GM23338 (cell line): ENCODE measurements around the gene WDR62. TPM values are rescaled to one million over a fixed set of nuclear protein-coding genes. Genes with fewer than 3 reads are reported as not detected.

Source experiments
- ATAC-seq: fragments of 200-7000 bp; cut with Tn5 transposase; 3 replicates; pipeline ENCODE4 v1.9.1; 2020
- DNase-seq: peaks from one replicate; pipeline ENCODE4 v3.0.0-alpha.2; 2015; ENCODE audit warnings: low spot score
- H2AFZ ChIP-seq: fragments of 200-600 bp; sonication (generic); 2 replicates; pipeline ENCODE4 v1.8.0; 2016; ENCODE audit warnings: antibody characterized with exemption, mild to moderate bottlenecking, moderate library complexity
- H3F3A ChIP-seq: fragments of 200-600 bp; sonication (generic); replicated peaks from 2 replicates; pipeline ENCODE4 v1.8.0; 2017; ENCODE audit warnings: antibody characterized with exemption, mixed run types, low read depth
- H3K27ac ChIP-seq: fragments of 200-600 bp; sonication (generic); 2 replicates; pipeline ENCODE4 v1.6.1; 2016; ENCODE audit warnings: low read depth
- H3K27me3 ChIP-seq: fragments of 200-600 bp; sonication (generic); 2 replicates; pipeline ENCODE4 v1.8.0; 2016; ENCODE audit warnings: mild to moderate bottlenecking, mixed run types, moderate library complexity; ENCODE audit not compliant: insufficient read depth
- H3K36me3 ChIP-seq: fragments of 200-600 bp; sonication (generic); 2 replicates; pipeline ENCODE4 v1.8.0; 2016; ENCODE audit warnings: mild to moderate bottlenecking; ENCODE audit not compliant: insufficient read depth
- H3K4me1 ChIP-seq: fragments of 200-600 bp; sonication (generic); 2 replicates; pipeline ENCODE4 v1.8.0; 2016; ENCODE audit warnings: mild to moderate bottlenecking, moderate library complexity; ENCODE audit not compliant: insufficient read depth
- H3K4me2 ChIP-seq: fragments of 200-600 bp; sonication (generic); 2 replicates; pipeline ENCODE4 v1.7.1; 2017; ENCODE audit warnings: mixed run types
- H3K4me3 ChIP-seq: fragments of 200-600 bp; sonication (generic); 2 replicates; pipeline ENCODE4 v1.6.1; 2016; ENCODE audit warnings: mixed run types
- H3K79me2 ChIP-seq: fragments of 200-600 bp; sonication (generic); replicated peaks from 2 replicates; pipeline ENCODE4 v1.8.0; 2017; ENCODE audit warnings: mild to moderate bottlenecking; ENCODE audit not compliant: insufficient read depth
- H3K9me2 ChIP-seq: fragments of 200-600 bp; sonication (generic); 2 replicates; pipeline ENCODE4 v1.8.0; 2017; ENCODE audit not compliant: insufficient read depth
- H4K20me1 ChIP-seq: fragments of 200-600 bp; sonication (generic); replicated peaks from 2 replicates; pipeline ENCODE4 v1.8.0; 2017; ENCODE audit warnings: mild to moderate bottlenecking; ENCODE audit not compliant: insufficient read depth
- H3K27ac Mint-ChIP-seq: 2 replicates; pipeline ENCODE4 v1.8.0; 2020; ENCODE audit warnings: inconsistent platforms, mild to moderate bottlenecking, moderate library complexity, mixed read lengths
- H3K27me3 Mint-ChIP-seq: 3 replicates; pipeline ENCODE4 v1.8.0; 2022; ENCODE audit warnings: low read depth, mild to moderate bottlenecking, moderate library complexity, mixed read lengths, inconsistent platforms; ENCODE audit not compliant: insufficient read depth, poor library complexity
- H3K36me3 Mint-ChIP-seq: 3 replicates; pipeline ENCODE4 v1.8.0; 2021; ENCODE audit warnings: low read depth, mild to moderate bottlenecking, inconsistent platforms, moderate library complexity, mixed read lengths
- H3K4me1 Mint-ChIP-seq: 3 replicates; pipeline ENCODE4 v1.8.0; 2020; ENCODE audit warnings: mild to moderate bottlenecking, inconsistent platforms, mixed read lengths
- H3K4me3 Mint-ChIP-seq: 3 replicates; pipeline ENCODE4 v1.8.0; 2021; ENCODE audit warnings: moderate library complexity, mild to moderate bottlenecking, inconsistent platforms, mixed read lengths
- H3K9me3 Mint-ChIP-seq: 3 replicates; pipeline ENCODE4 v1.8.0; 2020; ENCODE audit warnings: moderate library complexity, mild to moderate bottlenecking, inconsistent platforms, mixed read lengths
- CREB1 ChIP-seq: fragments of 250-450 bp; sonication (Bioruptor Pico); IDR thresholded peaks from 2 replicates; pipeline ENCODE4 v1.5.0; 2020; ENCODE audit warnings: low read depth, mild to moderate bottlenecking, moderate library complexity
- CTCF ChIP-seq, 2 experiments: fragments of 200-600 bp in 1 of 2; sonication (generic) in 1 of 2; conservative IDR thresholded peaks; 2 replicates each; pipeline versions ENCODE4 v1.5.1 to v1.6.1; 2016 to 2017; ENCODE audit warnings: antibody characterized with exemption in 2 of 2, low read depth in 2 of 2, mild to moderate bottlenecking in 2 of 2, moderate library complexity in 1 of 2
- ETS1 ChIP-seq: IDR thresholded peaks from 2 replicates; pipeline ENCODE4 v1.6.1; 2016; ENCODE audit warnings: antibody characterized with exemption
- EZH2 ChIP-seq: fragments of 200-600 bp; sonication (generic); IDR thresholded peaks from one replicate; pipeline ENCODE4 v1.8.0; 2017; ENCODE audit warnings: antibody characterized with exemption, mild to moderate bottlenecking, low read depth; ENCODE audit not compliant: unreplicated experiment
- EZH2phosphoT487 ChIP-seq: fragments of 200-600 bp; sonication (generic); IDR thresholded peaks from one replicate; pipeline ENCODE4 v1.8.1; 2018; ENCODE audit warnings: antibody characterized with exemption; ENCODE audit not compliant: unreplicated experiment
- JUNB ChIP-seq: IDR thresholded peaks from one replicate; pipeline ENCODE4 v1.6.1; 2016; ENCODE audit warnings: antibody characterized with exemption; ENCODE audit not compliant: unreplicated experiment
- NANOG ChIP-seq: IDR thresholded peaks from 2 replicates; pipeline ENCODE4 v1.6.1; 2016; ENCODE audit warnings: antibody characterized with exemption, borderline replicate concordance
- POLR2AphosphoS5 ChIP-seq: IDR thresholded peaks from 2 replicates; pipeline ENCODE4 v1.6.1; 2016; ENCODE audit warnings: antibody characterized with exemption, low read depth
- REST ChIP-seq: IDR thresholded peaks from one replicate; pipeline ENCODE4 v1.6.1; 2018; ENCODE audit warnings: antibody characterized with exemption; ENCODE audit not compliant: unreplicated experiment
- STAT1 ChIP-seq: IDR thresholded peaks from one replicate; pipeline ENCODE4 v1.6.1; 2016; ENCODE audit warnings: antibody characterized with exemption; ENCODE audit not compliant: unreplicated experiment
- ZNF114 ChIP-seq: fragments of 250-450 bp; sonication (Bioruptor Pico); IDR thresholded peaks from 2 replicates; pipeline ENCODE4 v1.5.0; 2020; ENCODE audit warnings: mild to moderate bottlenecking, moderate library complexity
- ZNF331 ChIP-seq: fragments of 250-450 bp; sonication (Bioruptor Pico); IDR thresholded peaks from 2 replicates; pipeline ENCODE4 v1.5.0; 2020; ENCODE audit warnings: low read depth, mild to moderate bottlenecking, moderate library complexity
- polyA plus RNA-seq: library from polyadenylated mRNA; unstranded; fragments of >200 nt; fragmentation: Nextera tagmentation; extraction: Ambion mirVana; gene quantifications from 2 replicates; pipeline ENCODE4 v1.2.1, GENCODE V29; 2016
- total RNA-seq: library from RNA; depleted of rRNA; stranded (reverse); fragments of >200 nt; shearing (Covaris generic); gene quantifications from 2 replicates; pipeline ENCODE4 v1.2.3, GENCODE V29; 2014

The WDR62 gene
- total and polyA plus RNA-seq, 2 experiments from 2014 or later, result 14.1 to 45.4 TPM

- peaks cover 29% of the 10 kb centered on the region for H3K79me2 ChIP-seq
- H3K4me2 ChIP-seq, result no peak overlapping the region
- Mint-ChIP-seq H3K4me3 (no peak overlapping the region), H3K27ac (no peak overlapping the region), H3K9me3 (no peaks in the 10 kb centered on the region), H3K27me3 (peaks cover 4% of the 10 kb centered on the region), H3K36me3 (peaks cover 67% of the 10 kb centered on the region), H3K4me1 (peaks cover under 1% of the 10 kb centered on the region; the same call in 2 of the 3 replicates)
- H3K27me3 ChIP-seq, result no peaks in the 10 kb centered on the region
- peaks cover 33% of the 10 kb centered on the region for H3K36me3 ChIP-seq
- peaks cover 3% of the 10 kb centered on the region; the same call in 1 of the 2 replicates for H3K4me1 ChIP-seq
- no peak overlapping the region for H3K4me3 ChIP-seq
- no peak overlapping the region for H3K27ac ChIP-seq
- DNase-seq, result no peak
- H3F3A ChIP-seq, result 0 out of 2 replicates have a peak, but pooled peaks cover 24% of the 10 kb centered on the region
- TF ChIP-seq CTCF (conservative IDR thresholded peaks at IDR 0.05; ENCODE audit: low read depth in 2 of 2) (no peak), ZNF331 (CRISPR knock-in tag) (no peak), CREB1 (CRISPR knock-in tag) (no peak), POLR2AphosphoS5 (no peak), ZNF114 (CRISPR knock-in tag) (no peak), EZH2 (no peak), EZH2phosphoT487 (no peak), NANOG (no peak), JUNB (no peak), ETS1 (no peak)
- no peaks in the 10 kb centered on the region for H3K9me2 ChIP-seq
- peaks cover 30% of the 10 kb centered on the region for H4K20me1 ChIP-seq
- no peak overlapping the region for H2AFZ ChIP-seq
- no peak for ATAC-seq
Observed at GRCh38 chr19:36061367-36061766, 6.7 kb downstream of the WDR62 start.

- Mint-ChIP-seq H3K27ac (no peak overlapping the region), H3K4me1 (no peaks in the 10 kb centered on the region), H3K9me3 (0 out of 3 replicates have a peak, but pooled peaks cover 4% of the 10 kb centered on the region), H3K36me3 (peaks cover 80% of the 10 kb centered on the region), H3K27me3 (peaks cover 6% of the 10 kb centered on the region), H3K4me3 (no peak overlapping the region)
- 0 out of 2 replicates have a peak, but pooled peaks cover 4% of the 10 kb centered on the region for H3K79me2 ChIP-seq
- H2AFZ ChIP-seq, result no peak overlapping the region
- no peaks in the 10 kb centered on the region for H3K27me3 ChIP-seq
- no peak overlapping the region for H3K27ac ChIP-seq
- H3K36me3 ChIP-seq, result peaks cover 40% of the 10 kb centered on the region
- peaks cover 6% of the 10 kb centered on the region for H4K20me1 ChIP-seq
- H3F3A ChIP-seq, result 0 out of 2 replicates have a peak, but pooled peaks cover 14% of the 10 kb centered on the region
- no peak overlapping the region for H3K4me3 ChIP-seq
- DNase-seq (no peak), ATAC-seq (no peak)
- H3K4me2 ChIP-seq, result no peak overlapping the region
- H3K9me2 ChIP-seq, result no peaks in the 10 kb centered on the region
- no peaks in the 10 kb centered on the region for H3K4me1 ChIP-seq
- TF ChIP-seq EZH2 (no peak), EZH2phosphoT487 (no peak), NANOG (no peak), POLR2AphosphoS5 (no peak), STAT1 (no peak), REST (no peak), CREB1 (CRISPR knock-in tag) (no peak), JUNB (no peak), ETS1 (no peak), ZNF114 (CRISPR knock-in tag) (no peak), ZNF331 (CRISPR knock-in tag) (no peak)
Observed at GRCh38 chr19:36064826-36065225, 10.1 kb downstream of the WDR62 start.
